Activated naive CD8-positive, alpha-beta T cell (primary cell): Measurements from ENCODE around the gene MCM7.
A peak's percentile ranks its signal among the peaks of the same experiment; 100 is the strongest.

Experiments used
- H3K27ac Mint-ChIP-seq: one replicate; pipeline ENCODE4 v1.8.0; 2021; ENCODE audit warnings: mixed read lengths
- H3K27me3 Mint-ChIP-seq: one replicate; pipeline ENCODE4 v1.8.0; 2021; ENCODE audit warnings: mixed read lengths
- H3K36me3 Mint-ChIP-seq: one replicate; pipeline ENCODE4 v1.8.0; 2021; ENCODE audit warnings: mixed read lengths
- H3K4me1 Mint-ChIP-seq: one replicate; pipeline ENCODE4 v1.8.0; 2021; ENCODE audit warnings: low read depth, mixed read lengths
- H3K4me3 Mint-ChIP-seq: one replicate; pipeline ENCODE4 v1.8.0; 2021; ENCODE audit warnings: mild to moderate bottlenecking, mixed read lengths
- H3K9me3 Mint-ChIP-seq: one replicate; pipeline ENCODE4 v1.8.0; 2021; ENCODE audit warnings: low read depth, mixed read lengths

MCM7 gene

GRCh38 chr7:100049441-100050291 lies 51.5 kb downstream of the MCM7 start, which contains the start of gene ZSCAN21:
Gene ZSCAN21 (plus strand): TSS chr7:100049774. CDS start chr7:100057007, 7,233 bp downstream.
- peak within 1 kb of the TSS; percentile 91 for H3K4me3 Mint-ChIP-seq
- H3K9me3 Mint-ChIP-seq, result no peaks in the 10 kb centered on the region

GRCh38 chr7:100048680-100049079 lies 52.5 kb downstream of the MCM7 start:
- peak overlapping the region; percentile 91 for H3K4me3 Mint-ChIP-seq

More at GRCh38 chr7:100049441-100050291, 51.5 kb downstream of the MCM7 start, which contains the start of gene ZSCAN21:
- Mint-ChIP-seq H3K27me3 (no peaks in the 10 kb centered on the region), H3K27ac (peak within 1 kb of the TSS; percentile 90), H3K36me3 (no peaks in the 10 kb centered on the region), H3K4me1 (peaks cover 23% of the 10 kb centered on the region)

GRCh38 chr7:100044718-100045117 lies 56.5 kb downstream of the MCM7 start:
- Mint-ChIP-seq H3K27ac (no peak overlapping the region), H3K9me3 (no peaks in the 10 kb centered on the region), H3K4me3 (no peak overlapping the region), H3K36me3 (no peaks in the 10 kb centered on the region), H3K27me3 (no peaks in the 10 kb centered on the region), H3K4me1 (peaks cover 26% of the 10 kb centered on the region)

More at GRCh38 chr7:100048680-100049079, 52.5 kb downstream of the MCM7 start:
- H3K9me3 Mint-ChIP-seq, result no peaks in the 10 kb centered on the region
- H3K36me3 Mint-ChIP-seq, result no peaks in the 10 kb centered on the region
- H3K27me3 Mint-ChIP-seq, result no peaks in the 10 kb centered on the region
- peaks cover 23% of the 10 kb centered on the region for H3K4me1 Mint-ChIP-seq
- peak overlapping the region; percentile 82 for H3K27ac Mint-ChIP-seq
